Vagina (tissue), 2 donors: ENCODE data around the gene TET2.

ENCODE experiments used
- POLR2AphosphoS5 ChIP-seq, 2 donors: sonication (generic); formaldehyde crosslinking; IDR thresholded peaks; one replicate each; pipeline ENCODE4 v1.9.0; 2017; ENCODE audit warnings: antibody characterized with exemption in 2 of 2, mild to moderate bottlenecking in 2 of 2, low read depth in 1 of 2; ENCODE audit not compliant: insufficient read depth in 1 of 2
- TF ChIP-seq, protein P1 (sequence below), 3 experiments: fragments of 450-650 bp in 2 of 3; fragments of 200-600 bp in 1 of 3; sonication (generic) in 1 of 3; IDR thresholded peaks; one replicate each; pipeline ENCODE4 v1.5.1; 2017 to 2019; ENCODE audit warnings: antibody characterized with exemption in 3 of 3, mild to moderate bottlenecking in 2 of 3, moderate library complexity in 2 of 3

- TF ChIP-seq, protein P1, sequence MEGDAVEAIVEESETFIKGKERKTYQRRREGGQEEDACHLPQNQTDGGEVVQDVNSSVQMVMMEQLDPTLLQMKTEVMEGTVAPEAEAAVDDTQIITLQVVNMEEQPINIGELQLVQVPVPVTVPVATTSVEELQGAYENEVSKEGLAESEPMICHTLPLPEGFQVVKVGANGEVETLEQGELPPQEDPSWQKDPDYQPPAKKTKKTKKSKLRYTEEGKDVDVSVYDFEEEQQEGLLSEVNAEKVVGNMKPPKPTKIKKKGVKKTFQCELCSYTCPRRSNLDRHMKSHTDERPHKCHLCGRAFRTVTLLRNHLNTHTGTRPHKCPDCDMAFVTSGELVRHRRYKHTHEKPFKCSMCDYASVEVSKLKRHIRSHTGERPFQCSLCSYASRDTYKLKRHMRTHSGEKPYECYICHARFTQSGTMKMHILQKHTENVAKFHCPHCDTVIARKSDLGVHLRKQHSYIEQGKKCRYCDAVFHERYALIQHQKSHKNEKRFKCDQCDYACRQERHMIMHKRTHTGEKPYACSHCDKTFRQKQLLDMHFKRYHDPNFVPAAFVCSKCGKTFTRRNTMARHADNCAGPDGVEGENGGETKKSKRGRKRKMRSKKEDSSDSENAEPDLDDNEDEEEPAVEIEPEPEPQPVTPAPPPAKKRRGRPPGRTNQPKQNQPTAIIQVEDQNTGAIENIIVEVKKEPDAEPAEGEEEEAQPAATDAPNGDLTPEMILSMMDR (IDR thresholded peaks at IDR 0.05) = no peak
- TF ChIP-seq POLR2AphosphoS5 (IDR thresholded peaks at IDR 0.05; ENCODE audit: insufficient read depth in 1 of 2, low read depth in 1 of 2) = no peak
Measured at GRCh38 chr4:105225500-105225899, 78.8 kb downstream of the TET2 start.
